Ureter (tissue), 1 donor: Measurements from ENCODE around the gene ACTRT2. TPM values are rescaled to one million over a fixed set of nuclear protein-coding genes. Genes with fewer than 3 reads are reported as not detected.

Experiments
- DNase-seq: peaks from one replicate; pipeline ENCODE4 v3.0.0-alpha.2; 2020; ENCODE audit warnings: low spot score
- total RNA-seq: library from RNA; stranded (reverse); gene quantifications from one replicate; pipeline ENCODE4 v1.2.4, GENCODE V29; 2023
- donor health status: DM: yes; HTN: yes; CAD: no.

The ACTRT2 gene
- total RNA-seq, 1 donor from 2014 or later: not detected

GRCh38 chr1:3003039-3003940 is 18.0 kb upstream of the ACTRT2 start:
- no peak for DNase-seq

GRCh38 chr1:3003941-3004270 is 17.4 kb upstream of the ACTRT2 start:
- DNase-seq: no peak

- peak; percentile 61 for DNase-seq
Measured at GRCh38 chr1:3004285-3005205, 16.7 kb upstream of the ACTRT2 start.

GRCh38 chr1:3005771-3006170 is 15.5 kb upstream of the ACTRT2 start:
- DNase-seq: no peak

- no peak for DNase-seq
Measured at GRCh38 chr1:3007298-3008147, 13.7 kb upstream of the ACTRT2 start.

- no peak for DNase-seq
Measured at GRCh38 chr1:3009021-3009420, 12.2 kb upstream of the ACTRT2 start.

GRCh38 chr1:3009556-3009955 is 11.7 kb upstream of the ACTRT2 start:
- no peak for DNase-seq

- DNase-seq: no peak
Measured at GRCh38 chr1:3011127-3011526, 10.1 kb upstream of the ACTRT2 start.

- DNase-seq: no peak
Measured at GRCh38 chr1:3011631-3012455, 9.4 kb upstream of the ACTRT2 start.

- DNase-seq: no peak
Measured at GRCh38 chr1:3012456-3013291, 8.6 kb upstream of the ACTRT2 start.

GRCh38 chr1:3013371-3014049 is 7.8 kb upstream of the ACTRT2 start:
- DNase-seq: no peak

- DNase-seq: no peak
Measured at GRCh38 chr1:3014050-3014440, 7.2 kb upstream of the ACTRT2 start.

- DNase-seq: no peak
Measured at GRCh38 chr1:3014443-3015268, 6.6 kb upstream of the ACTRT2 start.

- DNase-seq: no peak
Measured at GRCh38 chr1:3015269-3015635, 6.0 kb upstream of the ACTRT2 start.

GRCh38 chr1:3015744-3016143 is 5.5 kb upstream of the ACTRT2 start:
- DNase-seq: no peak

GRCh38 chr1:3016641-3017439 is 4.4 kb upstream of the ACTRT2 start:
- no peak for DNase-seq

- no peak for DNase-seq
Measured at GRCh38 chr1:3017440-3018050, 3.7 kb upstream of the ACTRT2 start.
